NCI-H187 treated with DMSO at 0.1 percent for 48 hours (cell line): ENCODE measurements around the gene PIGR.
"Not testable (repeated sequence)": the region's sequence is repeated elsewhere in the genome, so short reads cannot be mapped to it uniquely, and the experiment has no call there.

Experiments used
- DNase-seq: peaks from one replicate; lab custom pipeline; 2025; lab: John Stamatoyannopoulos, UW

PIGR gene

DNA sequence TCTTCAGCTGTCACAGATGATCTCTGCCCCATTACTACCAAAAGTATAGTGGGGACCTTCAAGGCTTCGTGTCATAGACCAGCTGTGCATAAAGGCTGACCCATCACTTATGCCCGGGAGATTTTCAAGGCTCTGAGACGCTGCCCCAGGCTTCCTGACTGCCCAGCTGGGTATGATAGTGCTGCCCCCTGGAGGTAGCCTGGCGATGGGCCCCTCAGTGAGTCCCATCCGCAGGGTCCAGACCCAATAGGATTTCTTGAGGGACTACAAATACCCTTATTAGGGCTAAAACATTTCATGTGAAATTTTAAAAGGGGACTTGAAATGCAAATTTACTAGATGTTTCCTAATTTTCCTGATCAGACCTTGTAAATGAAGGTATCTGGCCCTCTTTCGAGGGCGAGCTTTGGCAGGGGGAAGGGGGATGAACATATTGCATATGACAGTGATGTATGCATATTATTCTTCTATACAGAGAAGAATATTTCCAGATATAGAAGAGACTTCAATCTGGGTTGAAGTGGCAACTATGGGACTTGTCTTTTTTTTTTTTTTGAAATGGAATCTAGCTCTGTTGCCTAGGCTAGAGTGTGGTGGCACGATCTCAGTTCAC, 12.8 kb downstream of the PIGR start:
- no peak for DNase-seq

DNA sequence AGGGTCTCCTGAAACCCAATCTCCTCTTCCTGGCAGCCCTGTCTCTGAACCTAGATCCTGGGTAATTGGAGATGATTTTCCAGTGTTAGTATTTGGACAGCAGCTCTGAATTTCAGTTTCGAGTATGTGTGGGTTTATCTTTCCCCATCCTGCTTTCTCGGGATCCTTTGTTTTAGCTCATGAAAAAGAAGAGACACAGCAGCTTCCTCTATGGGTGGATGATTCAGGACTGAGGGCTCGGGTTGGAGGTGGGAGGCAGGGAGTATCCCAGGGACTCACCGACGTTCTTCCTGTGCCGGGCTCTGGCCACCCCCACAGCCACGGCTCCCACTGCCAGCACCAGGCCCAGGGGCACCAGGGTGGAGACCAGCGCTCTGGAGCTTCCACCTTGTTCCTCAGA, 14.1 kb downstream of the PIGR start:
- no peak for DNase-seq

DNA sequence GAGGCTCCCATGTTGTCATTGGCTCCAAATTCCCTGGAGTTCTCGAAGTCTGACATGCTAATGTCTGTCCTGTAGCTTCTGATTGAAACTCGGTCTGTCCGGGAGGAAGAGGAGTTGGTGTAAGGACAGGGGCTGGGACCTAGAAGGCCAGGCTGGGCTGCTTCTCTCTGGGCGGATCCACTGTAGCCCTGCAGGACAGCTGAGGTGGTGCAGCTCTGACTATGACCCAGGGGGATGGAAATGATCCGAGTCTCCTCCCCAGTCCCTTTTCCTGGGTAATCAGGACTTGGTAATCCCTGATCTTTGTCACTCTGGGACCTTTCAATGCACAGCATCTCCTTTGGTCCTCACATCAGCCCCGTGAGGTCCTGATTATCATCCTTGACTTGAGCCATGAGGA, 14.6 kb downstream of the PIGR start:
- no peak for DNase-seq

DNA sequence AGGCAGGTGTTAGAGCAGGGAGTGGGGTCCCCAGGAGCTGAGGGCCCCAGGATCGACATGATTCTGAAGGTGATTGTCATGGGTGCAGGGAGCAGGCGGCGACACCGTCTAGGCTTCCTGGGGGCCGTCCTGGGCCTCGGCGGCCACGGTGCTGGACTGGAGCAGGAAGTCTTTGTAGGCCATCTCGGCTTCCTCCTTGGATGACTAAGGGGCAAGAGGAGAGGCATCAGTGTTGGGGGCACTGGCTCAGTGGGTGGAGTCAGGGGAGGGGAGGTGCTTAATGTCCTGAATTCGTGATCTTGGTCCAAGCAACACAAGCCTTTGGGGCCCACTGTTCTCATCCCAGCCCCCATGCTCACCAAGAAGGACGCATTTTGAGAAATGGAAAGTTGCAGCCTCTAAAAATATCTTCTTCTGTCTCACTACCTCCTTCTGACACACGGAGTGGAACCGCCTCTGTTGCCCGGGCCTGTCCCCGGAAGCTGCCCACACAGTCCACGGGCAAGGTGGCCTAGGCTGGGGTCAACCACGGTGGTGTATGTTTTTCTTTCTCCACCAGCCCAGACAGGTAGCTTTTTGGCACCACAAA, 16.0 kb downstream of the PIGR start:
- DNase-seq = no peak

DNA sequence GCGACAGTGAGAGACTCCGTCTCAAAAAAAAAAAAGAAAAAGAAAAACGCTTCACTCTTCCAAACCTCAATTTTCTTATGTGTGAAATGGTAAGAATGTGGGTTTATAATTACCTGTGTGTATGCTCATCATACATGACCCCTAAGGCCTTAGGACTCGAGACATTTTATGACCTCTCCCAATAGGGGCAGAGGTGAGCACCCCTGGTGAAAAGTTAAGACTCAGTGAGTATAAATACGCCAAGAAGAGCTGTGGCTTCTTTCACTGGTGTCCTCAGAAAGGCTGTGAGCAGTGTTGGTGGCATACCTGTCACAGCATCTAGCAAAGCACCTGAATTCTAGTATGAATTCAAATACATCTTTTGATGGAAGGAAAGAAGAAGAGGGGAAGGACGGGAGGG, 16.7 kb downstream of the PIGR start:
- DNase-seq = no peak

DNA sequence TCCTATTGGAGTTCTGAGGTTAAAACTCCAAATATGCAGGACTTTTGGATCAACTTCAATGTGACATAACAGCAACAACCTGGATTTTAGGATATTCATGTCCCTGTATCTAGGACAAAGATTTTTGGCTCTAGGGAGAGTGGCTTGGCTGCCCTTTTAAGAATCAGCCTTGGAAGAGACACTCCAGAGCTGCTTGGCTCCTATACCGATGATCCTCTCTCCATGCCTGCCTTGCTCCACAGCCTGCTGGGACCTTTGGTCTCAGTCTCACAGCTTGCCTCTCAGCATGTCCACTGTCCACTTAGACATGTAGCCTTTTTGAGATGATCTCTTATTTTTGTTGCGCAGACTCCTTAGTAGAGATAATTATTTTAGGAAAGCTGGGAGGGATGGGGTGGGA, 20.0 kb downstream of the PIGR start:
- DNase-seq = no peak

DNA sequence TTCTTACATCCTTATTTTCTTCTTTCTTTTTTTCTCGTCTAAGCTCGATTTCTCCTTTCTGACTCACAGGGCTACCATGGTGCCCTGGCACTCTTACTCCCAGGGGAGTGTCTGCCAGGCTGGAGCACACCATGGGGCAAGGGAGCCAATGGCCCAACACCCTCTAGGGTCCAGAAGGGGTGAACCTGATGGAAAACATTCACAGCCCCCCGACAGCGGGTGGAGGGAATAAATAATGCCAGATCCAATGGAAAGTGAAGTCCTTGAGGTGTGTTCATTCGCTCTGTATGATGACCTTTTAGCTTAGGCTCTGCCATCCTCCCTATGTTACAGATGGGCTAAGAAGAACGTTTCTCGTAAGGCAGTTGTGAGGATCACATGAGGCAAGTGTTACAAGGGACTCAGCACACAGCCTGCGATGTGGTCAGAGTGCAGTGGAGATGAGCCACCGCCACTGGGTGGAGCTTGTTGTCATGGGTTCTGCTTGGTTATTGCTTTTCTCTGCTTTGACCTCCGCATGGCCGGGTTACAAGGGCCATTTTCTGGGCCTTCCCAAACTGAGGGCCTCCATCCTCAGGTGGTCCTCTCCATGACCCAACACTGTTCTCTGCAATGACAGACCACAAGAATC, 21.0 kb downstream of the PIGR start:
- DNase-seq = no peak

DNA sequence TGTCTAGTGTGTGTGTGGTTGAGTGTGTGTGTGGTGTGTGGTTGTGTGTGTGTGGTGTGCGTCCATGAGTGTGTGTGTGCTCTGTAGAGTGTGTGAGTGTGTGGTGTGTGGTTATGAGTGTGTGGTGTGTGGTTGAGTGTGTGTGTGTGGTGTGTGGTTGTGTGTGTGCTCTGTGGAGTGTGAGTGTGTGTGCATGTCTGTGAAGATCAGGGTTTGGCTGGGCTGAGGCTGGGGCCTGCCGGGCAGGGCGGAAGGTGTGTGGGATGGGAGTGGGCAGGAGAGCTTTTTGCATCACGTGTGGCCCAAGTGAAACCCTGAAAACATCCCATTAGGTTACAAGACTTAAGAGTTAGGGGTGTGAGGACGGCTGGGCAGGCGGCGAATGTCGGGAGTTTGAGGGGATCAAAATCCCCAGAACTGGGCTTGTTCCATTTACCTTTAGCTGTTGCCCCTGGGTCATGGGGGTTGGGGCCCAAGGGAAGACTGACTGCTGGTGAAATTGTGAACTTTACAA, 21.6 kb downstream of the PIGR start:
- no peak for DNase-seq

DNA sequence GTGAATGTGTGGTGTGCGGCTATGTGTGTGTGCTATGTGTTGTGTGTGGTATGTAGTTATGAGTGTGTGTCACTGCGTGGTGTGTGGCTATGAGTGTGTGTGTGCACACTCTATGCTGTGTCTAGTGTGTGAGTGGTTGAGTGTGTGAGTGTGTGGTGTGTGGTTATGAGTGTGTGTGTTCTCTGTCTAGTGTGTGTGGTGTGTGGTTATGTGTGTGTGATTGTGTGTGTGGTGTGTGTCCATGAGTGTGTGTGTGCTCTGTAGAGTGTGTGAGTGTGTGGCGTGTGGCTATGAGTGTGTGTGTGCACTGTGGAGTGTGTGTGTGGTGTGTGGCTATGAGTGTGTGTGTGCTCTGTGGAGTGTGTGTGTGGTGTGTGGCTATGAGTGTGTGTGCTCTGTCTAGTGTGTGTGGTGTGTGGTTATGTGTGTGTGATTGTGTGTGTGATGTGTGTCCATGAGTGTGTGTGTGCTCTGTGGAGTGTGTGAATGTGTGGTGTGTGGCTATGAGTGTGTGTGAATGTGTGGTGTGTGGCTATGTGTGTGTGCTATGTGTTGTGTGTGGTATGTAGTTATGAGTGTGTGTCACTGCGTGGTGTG, 22.2 kb downstream of the PIGR start:
- not testable (repeated sequence) for DNase-seq

DNA sequence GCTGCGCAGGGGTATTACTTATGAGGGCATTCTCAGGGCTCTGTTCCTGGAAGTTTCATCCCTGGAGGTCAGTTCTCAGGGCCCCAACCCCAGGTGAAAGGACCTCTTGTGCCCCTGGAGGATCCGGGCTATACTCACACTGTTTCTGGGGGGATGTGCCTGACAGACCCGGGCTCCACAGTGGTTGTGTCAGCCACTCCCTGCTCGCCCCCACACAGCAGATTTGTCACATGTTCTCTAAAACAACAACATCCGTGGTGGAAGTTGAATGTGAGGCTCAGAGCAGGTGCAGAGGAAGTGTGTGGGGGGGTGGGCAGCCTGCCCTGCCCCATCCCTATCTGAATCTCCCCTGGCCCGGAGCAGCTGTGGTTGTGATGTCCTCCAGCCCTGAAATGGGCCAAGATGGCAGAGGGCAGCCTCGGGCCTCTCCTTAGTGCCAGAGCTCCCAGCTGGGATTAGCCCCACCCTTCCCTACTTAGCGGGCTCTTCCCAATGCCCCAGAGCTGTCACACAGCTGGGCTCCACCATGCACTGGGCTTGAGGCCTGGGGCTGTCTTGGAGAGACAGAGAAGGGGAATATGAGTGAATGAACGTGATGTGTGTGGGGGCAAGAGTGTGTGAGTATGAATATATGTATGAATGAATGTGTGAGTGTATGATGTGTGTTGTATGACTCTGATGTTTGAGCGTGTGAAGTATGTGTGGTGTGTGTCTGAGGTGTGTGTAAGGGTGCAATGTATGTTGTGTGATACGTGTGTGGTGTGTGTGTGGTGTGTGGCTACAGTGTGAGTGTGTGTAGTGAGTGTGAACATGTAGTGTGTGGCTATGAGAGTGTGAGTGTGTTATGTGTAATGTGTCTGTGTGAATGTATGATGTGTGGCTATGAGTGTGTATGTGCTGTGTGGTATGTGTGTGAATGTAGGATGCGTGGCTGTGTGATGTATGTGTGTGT, 23.0 kb downstream of the PIGR start:
- DNase-seq = no peak

DNA sequence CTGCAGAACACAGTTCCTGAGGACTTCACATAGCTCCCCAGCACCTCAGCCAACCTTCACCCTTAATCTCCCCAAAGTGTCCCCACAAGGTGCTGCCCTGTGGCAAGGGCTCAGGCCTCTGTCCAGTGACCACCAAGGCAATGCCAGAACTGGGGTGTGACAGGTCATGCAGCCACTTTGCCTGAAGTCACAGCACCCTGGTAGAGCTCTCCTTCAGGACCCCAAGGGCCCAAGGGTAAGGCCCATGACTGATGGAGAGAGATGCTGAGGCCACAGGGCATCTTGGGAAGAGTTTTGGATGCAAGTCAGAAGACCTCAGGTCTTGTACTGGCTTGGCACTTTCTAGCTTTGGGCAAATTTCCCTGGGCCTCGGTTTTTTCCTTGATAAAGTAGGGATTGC, 23.7 kb downstream of the PIGR start:
- no peak for DNase-seq

DNA sequence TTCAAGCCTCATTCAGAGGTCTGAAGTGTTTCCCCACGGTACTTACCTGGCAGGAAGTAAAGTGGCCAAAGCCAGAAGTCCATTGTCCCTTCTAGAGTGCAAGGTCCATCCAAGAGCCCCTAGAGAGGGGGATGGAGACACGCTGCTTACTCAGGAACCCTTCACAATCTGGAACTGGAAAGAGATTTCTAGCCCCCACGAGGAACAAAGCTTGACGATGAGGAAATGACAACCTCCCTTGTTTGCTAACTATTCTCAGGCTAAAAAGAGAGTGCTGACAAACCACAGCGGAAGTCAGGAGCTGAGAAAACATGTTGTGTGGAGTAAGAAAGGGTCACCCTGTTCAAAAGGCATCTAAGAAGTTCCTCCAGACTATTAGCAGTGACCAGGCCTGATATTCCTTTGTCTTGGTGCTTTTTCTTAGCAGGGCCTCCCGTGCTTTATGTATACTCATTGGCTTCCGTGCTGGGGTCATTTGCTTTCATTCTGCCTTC, 24.4 kb downstream of the PIGR start, which contains the start of gene FCMR:
Gene FCMR, minus strand, starts transcription at position 170 of the 494 bp plus-strand sequence. Its CDS starts 87 bp downstream, at position 83.
- DNase-seq = no peak

DNA sequence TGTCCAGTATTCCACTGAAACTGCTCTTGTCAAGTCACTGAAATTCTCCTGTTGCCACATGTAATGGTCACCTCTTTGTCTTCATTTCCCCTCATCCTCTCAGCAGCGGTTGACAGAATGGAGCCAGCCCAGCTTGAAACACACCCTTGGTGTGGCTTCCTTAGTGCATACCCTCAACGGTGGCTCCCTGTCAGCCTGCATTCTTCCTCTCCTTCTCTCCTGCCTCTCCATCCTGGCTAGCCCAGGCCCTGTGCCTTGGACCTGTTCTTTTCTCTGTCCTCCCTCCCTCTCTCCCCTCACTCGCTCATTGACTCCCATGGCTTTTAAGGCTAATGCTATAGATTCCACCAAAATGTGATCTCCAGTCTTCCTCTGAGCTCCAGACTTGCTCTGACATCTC, 28.2 kb downstream of the PIGR start:
- DNase-seq = no peak

DNA sequence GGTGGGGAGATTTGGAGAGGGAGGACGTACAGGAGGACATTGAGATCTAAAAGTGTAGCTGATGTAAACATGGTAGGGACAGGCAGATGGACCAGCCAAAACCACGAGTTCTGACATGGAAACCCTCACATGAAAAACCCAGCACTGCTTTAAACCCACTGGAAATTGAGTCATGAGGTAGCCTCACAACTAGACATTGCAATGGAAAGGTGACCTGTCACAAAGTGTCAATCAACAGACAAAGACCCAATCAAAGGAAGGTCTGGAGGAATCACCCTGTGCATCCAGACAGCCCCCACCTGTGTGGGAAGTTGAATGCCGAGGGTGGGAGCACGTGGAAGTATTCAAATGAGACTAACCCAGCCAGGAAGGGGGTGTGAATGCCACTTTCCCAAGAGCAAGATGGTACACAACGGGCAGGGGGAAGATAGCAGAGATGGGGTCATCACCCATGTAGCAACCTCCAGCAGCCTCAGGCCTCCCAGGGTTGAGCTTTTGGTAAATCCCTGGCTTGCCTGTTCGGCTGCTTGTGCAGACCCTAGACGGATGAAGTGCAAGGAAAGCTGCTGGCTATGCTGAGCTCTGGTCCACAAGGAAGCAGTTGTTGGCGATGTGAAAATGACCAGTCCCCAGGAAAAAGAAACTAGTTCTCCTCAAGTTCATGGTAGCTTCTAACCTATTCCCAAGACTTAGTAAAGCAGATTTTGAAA, 30.1 kb downstream of the PIGR start:
- DNase-seq = no peak

DNA sequence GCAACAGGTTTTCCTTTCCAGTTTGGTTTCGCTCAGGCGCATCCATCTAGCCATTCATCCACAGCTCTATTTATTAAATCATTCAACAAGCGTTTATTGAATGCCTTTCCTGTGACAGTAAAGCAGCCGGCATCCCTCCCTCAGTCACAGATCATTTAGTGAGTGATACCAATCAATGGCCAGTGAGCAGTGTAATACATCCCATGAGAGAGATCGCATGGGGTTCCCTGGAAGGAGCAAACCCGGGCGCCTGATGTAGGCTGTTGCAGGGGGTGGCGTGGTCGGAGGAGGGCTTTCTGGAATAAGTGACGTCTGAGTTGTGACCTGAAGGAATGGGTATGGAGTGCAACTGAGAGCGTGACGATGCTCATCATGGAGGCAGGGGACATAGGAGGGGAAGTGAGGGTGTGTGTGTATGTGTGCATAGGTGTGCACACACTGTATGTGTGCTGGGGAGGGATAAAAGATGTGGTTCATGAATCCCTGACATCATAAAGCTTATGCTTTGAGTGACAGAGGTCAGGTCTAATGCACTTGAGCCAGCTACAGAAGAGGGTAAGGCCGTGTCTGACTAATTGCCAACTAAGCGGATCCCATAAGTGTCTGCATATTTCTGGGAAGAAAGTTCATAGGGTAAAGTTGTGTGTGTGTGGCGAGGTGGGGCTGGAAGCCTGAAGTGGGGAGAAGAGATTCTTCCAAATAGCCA, 31.1 kb downstream of the PIGR start:
- no peak for DNase-seq

DNA sequence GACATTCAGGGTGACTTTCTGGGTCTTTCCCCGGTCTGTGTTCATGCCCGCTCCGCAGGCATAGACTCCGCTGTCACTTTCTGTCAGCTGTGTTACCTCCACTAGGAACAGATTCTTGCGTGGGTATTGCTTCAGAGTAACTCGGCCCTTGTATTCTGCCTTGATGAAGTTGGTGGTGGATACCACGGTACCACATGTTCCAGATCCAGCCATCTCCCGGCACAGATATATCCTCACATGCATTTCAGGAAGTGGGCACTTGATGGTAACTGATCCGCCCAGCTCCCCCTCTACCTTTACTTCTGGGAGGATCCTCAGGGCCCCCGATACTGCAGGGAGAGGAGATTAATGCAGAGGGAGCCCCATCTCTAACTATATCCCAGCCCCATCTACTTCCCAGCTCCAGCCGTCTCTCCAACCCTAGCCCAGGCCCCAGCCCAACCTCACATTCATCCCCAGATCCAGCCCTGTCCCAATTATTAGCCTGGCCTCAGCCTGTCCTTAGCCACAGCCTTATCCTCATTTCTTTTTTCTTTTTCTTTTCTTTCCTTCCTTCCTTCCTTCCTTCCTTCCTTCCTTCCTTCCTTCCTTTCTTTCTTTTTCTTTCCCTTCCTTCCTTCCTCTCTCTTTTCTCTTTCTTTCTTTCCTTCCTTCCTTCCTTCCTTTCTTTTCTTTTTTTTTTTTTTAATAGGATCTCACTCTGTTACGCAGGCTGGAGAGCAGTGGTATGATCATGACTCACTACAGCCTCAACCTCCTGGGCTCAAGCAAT, 32.3 kb downstream of the PIGR start:
- DNase-seq = no peak

DNA sequence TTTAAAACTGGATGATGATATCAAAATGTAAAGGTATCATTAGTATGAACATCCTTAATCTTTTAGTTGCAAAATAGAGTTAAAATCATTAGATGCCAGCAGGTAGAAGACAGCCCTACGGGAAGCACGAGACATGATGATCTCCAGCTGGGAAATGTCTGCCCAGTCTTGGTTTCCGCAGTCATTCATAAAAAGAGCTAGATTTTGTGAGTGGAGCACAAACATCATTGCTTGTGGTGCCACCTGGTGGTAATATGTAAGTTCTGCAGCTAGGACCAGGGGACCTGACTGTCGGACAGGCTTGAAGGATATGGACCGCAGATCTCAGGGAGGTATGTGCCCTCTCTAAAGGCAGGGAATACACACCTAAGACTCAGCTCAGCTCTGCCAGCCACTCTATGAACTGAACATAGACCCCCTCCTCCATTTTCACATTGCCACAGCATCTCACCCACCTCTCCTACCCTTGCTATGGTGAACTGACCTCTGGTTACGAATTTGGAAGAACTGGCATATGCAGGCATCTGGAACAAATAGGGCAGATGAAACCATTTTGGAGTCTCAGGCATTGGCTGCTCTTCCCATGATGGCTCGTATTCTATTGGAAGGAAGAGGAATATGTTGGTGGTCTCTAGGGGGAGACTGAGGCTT, 33.7 kb downstream of the PIGR start:
- DNase-seq = peak; percentile 89

DNA sequence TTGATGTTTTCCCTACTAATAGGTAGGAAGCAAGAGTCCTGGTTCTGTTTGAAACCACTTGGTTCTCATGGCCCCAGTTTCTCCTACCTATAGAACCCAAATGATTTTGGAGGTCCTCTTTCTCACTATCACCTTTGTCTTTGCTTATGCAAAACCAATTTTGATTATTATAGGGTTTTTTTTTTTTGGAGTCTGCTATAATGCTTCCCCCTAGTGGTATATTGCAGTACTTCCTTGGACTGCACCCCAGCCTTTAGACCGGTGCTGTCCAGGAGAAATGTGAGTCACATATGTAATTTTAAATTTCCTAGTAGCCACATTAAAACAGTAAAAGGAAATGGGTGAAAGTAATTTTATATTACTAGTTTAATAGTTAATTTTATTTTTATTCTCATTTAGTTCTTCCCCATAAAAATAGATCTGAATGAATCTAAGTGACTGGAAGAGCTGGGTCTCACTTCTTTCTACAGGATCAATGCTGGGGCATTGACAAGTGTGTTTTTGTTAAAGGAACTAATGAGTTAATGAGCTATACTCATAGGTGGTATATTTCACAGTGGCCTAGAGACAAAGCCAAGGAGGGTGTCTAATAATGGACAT, 35.1 kb downstream of the PIGR start:
- DNase-seq = peak; percentile 38

DNA sequence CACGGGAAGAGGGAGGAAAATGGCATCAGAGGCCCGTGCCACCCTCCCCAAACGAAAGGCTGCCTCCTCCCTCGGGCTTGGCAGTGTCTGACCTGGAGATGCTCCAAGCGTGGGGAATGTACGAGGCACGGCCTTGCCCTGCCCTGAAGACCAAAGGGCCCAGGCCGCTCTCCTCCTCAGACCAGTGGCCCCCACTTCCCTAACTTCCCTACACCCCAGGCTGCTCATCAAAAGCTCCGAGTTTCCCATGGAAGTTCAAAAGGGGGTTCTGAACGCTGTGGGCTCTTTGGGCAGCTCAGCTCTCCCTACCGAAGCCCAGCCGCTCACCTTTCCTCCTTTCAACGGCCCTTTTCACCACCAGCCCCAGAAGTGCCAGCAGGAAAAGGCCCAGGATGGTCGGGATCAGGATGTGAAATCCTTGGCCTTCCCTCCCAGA, 36.4 kb downstream of the PIGR start:
- DNase-seq = no peak
